Stimulated activated CD4-positive, alpha-beta T cell treated with anti-CD3 and anti-CD28 coated beads, Interleukin-4, amount 100 ng/mL, for 24 hours (primary cell): ENCODE data around the gene RAB35.

ENCODE experiments used
- DNase-seq: peaks from one replicate; pipeline ENCODE4 v3.0.0-alpha.2; 2020

The RAB35 gene

DNA sequence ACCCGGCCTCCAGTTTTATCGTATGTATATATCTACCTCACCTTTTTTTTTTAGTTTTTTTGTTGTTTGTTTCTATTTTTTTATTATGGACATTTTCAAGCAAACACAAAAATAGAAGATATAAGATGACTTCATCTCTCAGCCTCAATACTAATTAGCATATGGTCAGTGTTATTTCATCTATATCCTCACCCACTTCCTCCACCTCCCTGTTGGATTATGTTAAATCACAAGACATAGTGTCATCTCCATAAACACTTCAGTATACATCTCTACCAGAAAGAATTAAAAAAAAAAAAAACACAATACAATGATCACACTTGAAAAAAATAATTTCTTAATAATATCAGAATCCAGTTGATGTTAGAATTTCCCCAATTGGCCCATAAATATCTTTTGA, 34.9 kb downstream of the RAB35 start:
- DNase-seq, result no peak

DNA sequence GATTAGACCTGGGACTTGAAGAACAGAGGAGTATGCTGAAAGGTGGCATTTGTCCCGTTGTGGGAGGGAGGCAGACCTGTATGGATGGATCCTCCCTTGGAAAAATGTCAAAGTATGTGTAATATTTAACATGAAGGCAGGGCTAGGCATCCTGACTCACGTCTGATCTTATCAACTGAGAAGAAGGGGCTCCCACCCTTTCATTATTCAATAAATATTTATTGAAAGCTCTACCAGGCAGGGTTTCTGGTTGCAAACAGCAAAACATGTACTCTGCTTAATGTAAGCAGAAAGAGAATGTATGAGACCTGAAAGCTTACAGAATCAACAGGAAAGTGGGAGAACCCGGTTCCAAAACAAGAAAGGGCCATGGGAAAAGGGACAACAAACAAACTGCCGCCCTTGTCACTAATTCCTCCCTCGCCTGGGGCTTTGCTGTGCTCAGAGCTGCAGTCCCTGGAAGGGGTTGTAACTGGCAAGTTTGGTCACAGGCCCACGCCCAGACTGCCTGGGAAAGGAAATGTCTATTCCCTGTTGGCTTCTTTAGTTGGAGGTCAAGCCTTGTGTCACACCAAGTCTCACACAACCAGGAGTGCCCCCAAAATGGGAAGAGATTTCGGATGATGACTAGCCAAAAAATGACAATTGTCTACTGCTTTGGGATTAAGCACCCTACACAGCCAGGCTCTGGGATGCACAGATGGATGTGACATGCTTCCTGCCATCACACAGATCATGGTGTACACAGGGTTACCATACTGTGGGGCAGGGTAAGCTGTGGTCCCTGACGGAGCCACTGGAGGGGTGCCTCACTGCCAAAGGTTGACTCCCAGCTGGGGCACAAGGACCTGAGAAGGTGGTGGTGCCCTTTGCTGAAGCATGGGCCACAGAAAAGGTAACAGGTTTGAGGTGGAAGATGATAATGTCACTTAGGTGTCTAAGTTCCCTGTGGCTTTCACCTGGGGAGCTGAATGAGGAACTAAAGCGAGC, 36.8 kb downstream of the RAB35 start:
- no peak for DNase-seq

DNA sequence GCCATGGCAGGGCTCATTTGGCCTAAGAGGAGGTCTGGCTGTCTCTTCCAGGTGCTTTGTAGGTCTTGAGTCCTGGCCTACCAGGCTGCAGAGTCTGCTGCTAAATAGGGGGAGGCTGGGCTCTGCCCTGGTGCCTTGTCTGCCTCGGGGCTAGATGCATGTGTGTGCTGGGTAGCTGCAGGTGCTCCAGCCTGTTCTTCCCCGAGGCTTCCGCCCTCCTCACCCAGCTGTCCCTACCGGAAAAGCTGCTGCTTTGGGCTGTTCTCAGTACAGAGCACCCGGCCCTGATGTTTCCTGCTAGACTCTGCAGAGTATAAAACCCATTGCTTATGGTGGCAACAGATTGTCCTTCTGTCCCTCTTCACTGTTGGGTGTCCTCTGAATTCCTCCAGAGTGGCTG, 37.7 kb downstream of the RAB35 start:
- no peak for DNase-seq

DNA sequence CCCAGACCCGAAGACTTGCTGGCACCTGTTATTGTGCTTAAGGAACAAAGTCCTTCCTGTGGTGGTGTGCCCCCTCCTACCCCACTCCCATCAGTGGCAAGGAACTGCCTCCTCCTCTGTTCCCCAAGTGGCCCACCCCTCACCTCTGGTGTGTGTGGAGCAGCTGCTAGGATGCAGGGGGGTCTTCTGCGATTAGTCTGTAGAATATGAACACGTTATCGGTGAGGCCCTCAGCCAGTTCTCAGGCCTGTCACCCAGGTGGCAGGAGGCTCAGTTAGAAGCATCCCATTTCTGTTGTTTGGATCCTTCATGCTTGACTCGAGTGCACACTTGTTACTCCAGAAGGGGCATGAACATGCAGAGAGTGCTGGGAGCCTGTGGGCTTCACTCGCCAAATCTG, 39.3 kb downstream of the RAB35 start:
- DNase-seq, result no peak

DNA sequence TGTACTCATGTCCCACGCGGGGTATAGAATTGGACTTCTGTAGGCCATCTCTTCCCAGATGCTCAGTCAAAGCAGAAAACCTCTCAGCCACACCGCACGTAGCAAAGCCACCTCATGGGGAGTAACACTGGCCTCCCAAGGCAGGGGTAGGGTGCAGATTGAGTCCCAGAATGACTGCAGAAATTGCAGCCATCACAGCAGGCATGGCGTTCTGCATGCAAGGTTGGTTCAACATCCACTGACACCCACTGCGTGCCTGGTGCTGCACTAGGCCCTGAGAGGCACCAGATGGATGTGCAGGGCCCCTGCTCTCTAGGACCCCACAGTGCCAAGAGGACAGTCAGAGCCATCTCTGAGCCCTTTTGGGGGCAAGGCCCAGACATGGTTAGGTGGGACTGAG, 39.9 kb downstream of the RAB35 start:
- DNase-seq, result no peak

GRCh38 chr12:120075034-120075616, 41.4 kb downstream of the RAB35 start:
- DNase-seq, result no peak

- no peak for DNase-seq
These were observed 43.9 kb downstream of the RAB35 start for GRCh38 chr12:120072472-120073249.

DNA sequence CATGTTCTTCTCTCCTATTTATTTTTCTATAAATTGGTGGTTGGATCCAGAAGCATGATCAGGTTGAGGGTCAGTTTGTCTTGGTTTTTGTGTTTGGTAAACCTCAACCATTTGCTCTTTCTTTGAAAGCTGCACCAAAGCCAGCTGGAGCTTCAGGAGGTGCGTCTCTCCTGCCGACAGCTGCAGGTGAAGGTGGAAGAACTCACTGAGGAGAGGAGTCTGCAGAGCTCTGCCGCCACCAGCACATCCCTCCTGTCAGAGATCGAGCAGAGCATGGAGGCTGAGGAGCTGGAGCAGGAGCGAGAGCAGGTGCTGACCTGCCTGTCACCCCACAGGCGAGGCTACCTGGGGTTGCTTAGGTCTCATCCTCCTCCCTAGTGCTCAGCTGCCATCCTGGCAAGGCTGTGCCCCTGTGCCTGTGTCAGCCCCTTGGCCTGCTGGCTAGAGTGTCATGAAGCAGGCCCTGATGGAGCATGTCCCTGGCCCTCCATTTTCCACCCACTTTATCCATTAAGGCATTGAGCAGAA, 45.0 kb downstream of the RAB35 start:
- DNase-seq, result no peak

DNA sequence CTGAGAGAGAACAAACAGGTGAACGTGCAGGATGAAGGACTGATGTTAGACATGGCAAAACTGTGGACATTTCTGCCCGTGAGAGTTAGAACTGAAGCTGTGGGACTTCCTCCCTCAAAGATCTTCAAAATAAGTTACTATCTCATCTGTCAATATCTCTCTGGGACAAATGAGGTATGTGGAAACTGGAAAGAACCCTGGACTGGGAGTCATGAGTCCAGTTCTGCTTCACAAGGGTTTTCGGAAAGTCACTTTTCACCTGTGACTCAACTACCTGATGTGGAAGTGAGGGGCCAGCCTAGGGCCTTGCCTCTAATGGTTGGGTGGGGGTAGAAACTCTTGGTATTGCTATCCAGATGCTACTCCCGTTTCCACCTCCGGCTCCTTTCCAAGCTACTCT, 47.3 kb downstream of the RAB35 start:
- no peak for DNase-seq

DNA sequence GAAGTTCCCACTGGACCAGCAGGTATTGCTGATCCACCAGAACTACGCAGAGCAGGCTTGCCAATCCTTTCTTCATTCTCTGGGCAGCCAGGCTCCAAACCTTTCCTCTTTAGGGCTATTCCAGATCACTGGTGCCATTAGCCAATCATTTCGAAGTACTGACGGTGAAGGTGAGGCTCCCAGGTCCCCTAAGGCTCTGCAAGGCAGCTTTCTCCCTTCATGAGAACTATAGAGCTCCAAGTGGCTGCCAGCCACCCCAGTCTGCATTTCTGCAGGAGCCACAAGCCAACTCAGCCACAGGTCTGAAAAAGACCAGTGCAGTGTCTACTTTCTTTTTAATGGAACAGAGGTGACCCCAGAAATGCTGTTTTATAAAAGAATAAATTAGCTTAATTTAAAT, 48.7 kb downstream of the RAB35 start:
- no peak for DNase-seq

DNA sequence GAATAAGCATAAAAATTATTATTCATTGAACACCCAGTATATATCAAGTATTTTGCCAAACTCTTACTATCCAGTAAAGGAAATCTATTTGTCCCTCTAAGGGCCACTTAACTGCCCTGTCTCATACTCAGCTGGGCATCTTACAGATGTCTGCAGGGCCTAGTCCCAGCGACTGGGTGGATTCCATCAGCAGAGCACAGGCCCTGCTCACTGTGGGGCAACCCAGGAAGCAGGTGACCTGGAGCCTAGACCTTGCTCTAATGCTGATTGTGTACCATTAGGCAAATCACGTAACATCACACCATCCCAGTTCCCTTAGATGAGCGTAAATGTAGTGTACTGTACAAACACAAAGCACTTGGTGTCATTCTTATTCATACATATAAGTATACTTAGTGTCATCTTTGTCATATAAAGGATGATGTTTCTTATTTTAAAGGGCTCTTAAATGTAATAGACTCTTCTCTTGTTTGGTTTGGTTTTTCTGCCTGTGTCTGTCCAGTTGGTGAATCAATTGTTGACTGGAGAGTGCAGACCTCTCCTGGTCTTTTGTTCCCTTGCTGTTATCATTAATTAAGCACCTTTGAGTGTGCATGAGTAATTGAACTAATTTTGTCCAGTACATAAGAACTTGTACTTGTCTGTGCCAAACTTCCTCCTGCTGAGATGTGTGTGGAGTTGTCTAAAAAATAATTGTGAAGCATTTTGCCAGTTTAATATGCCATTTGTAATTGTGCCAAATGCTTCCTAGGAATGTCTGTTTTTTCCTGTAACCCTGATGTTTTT, 49.3 kb downstream of the RAB35 start:
- DNase-seq, result no peak

- DNase-seq, result no peak
These were observed 50.2 kb downstream of the RAB35 start for GRCh38 chr12:120066341-120066740.

- DNase-seq, result no peak
These were observed 51.1 kb downstream of the RAB35 start for GRCh38 chr12:120065472-120065871.

DNA sequence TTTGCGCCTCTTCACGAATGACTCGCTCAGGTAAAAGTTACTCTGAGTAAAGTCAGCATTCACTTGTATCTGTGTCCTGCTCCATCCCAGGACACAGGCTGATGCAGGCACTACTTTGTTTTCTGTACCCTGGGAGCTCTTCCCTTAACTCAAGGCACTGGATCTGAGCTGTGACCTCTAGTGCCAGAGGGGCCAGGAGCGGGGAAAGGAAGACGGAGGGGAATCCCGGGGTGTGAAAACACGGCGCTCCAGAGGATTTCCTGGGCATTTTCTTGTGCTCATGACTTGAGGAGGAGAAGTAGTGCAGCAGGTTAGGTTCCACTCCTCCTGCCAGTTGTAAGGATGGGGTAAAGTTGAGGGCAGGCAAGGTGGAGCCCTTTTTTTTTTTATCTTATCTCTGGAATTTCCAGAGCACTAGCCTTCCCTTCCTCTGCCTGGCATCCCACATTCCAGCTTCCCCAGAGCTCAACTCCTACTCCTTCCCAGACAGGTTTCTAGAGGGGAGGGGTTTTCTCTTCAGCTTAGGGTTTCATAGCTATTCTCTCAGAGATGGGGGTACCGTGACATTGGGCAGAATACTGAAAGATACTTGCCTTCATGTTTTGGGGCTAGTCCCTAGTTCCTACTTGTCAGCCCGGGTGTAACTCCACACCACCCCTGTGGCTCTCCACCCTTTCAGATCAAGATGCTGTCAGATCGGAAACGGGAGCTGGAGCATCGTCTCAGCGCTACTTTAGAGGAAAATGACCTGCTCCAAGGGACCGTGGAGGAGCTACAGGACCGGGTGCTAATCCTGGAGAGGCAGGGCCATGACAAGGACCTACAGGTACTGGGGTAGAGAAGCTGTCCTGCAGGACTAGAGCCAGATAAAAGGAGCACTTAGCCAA, 52.3 kb downstream of the RAB35 start:
- DNase-seq, result no peak

DNA sequence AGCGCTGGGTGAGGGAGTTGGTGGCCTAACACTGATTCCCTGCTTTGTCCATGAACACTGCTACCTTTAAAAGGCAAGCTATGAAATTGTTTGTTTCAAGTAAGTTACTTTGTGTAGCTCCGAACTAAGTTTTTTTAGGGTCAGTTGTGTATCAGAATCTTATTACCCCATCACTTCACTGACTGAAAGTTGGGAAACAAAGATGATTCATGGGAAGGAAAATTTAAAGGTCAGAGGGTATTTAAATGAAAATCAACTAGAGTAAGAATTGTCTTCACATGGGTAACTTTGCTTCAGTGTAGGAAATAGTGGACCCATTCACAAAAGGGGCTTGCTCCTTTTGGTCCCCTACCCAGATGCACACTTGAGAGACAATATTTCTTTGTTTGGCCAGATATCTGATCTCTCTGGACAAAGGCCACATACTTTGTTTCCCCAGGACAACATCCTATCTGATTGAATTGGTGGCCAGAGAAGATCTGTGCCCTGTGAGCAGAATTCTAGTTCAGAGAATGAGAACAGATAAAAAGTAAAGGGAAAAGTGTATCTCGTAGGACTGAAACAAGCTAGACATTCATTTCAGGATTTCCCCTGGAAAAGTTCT, 53.5 kb downstream of the RAB35 start:
- no peak for DNase-seq

DNA sequence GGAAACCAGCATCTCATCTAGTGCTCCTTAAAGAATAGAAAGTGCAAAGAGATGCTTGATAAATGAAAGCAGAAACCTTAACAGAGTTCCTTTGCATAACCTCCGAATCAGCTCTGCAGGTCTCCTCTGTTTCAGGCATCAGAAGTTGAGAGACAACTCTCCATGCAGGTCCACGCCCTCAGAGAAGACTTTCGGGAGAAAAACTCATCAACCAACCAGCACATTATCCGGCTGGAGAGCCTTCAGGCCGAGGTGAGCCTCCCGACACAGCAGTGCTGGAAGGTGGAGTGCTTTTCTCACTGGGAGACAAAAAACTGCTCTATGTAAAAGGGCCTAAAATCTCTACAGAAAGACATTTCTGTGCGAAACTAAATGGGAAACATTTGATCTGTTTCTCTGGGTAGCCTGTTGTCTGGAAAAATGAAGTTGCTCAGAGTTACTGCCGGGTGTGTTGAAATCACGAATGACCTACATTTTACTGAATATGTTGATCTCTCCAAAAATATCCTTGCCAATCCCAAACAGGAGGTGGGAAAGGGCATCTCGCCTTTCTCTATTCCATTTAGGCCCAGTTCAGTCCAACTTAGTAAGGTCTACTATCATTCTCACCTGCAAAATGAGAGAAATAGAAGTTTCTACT, 54.9 kb downstream of the RAB35 start:
- no peak for DNase-seq

GRCh38 chr12:120060717-120061116, 55.8 kb downstream of the RAB35 start:
- no peak for DNase-seq

DNA sequence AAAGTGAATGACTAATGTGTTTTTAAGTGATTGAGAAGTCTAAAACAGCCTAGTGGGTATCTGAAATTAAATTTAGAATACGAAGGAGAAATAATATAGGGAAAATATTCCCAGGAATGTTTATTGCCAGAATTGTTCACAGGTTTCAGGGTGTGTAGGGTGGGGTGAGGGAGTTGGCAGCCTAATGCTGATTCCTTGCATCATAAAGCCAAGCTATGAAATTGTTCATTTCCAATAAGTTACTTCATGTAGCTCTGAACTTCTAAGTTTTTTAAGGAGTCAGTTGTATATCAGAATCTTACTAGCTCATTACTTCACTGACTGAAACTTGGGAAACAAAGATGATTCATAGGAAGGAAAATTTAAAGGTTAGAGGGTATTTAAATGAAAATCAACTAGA, 56.4 kb downstream of the RAB35 start:
- no peak for DNase-seq

- DNase-seq, result no peak
These were observed 59.8 kb downstream of the RAB35 start for GRCh38 chr12:120056739-120057138.

DNA sequence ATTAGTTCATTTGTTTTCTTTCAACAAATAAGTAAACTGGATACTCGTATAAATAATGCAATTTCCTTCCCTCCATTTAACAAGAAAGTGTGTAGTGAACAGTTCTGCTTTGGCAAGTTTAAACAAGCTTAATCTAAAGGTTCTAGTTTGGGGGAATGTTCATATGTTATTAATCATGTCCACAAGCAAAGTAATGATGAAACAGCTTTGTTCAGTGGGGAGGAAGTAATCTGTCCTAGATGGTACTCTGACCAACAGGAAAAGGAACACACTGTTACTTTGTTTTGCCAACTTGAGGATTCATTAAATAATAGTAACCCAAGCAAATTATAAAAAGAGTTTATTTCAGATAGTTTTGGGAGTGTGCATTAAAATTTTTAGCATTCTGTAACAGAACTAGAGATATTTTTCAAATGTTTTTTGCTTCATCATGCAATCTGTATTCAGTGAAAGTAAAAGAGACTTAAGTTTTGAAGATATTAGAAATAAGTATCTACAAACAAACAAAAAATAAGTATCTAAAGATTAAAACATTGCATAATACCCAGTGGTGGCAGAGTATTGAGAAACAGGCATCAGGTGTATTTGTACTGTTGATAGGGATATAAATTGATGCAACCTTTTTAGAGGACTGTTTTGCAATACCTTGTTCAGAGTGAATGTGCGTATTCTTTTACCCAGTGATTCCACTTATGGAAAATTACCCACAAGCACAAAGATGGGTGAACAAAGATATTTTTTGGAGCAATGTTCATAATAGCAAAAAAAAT, 61.1 kb downstream of the RAB35 start:
- DNase-seq, result no peak
